Ishikawa (cell line): ENCODE data around the gene ARGLU1.

Experiments
- EP300 ChIP-seq: IDR thresholded peaks from 2 replicates; pipeline ENCODE4 v1.6.1; 2012; ENCODE audit warnings: borderline replicate concordance
- FOXM1 ChIP-seq: IDR thresholded peaks from 2 replicates; pipeline ENCODE4 v1.6.1; 2012; ENCODE audit warnings: low read depth, borderline replicate concordance
- RAD21 ChIP-seq: IDR thresholded peaks from 2 replicates; pipeline ENCODE4 v1.6.1; 2012; ENCODE audit warnings: low read depth
- ZBTB7A ChIP-seq: IDR thresholded peaks from 2 replicates; pipeline ENCODE4 v1.6.1; 2012; ENCODE audit warnings: low read depth

GRCh38 chr13:106573284-106573846 lies 5.4 kb upstream of the ARGLU1 start:
- TF ChIP-seq RAD21 (no peak), EP300 (no peak), ZBTB7A (no peak), FOXM1 (no peak)
